Subcutaneous abdominal adipose tissue (tissue), 5 donors: ENCODE results near the gene KEAP1.
A peak's percentile ranks its signal among the peaks of the same experiment; 100 is the strongest.
"Not testable (repeated sequence)": the region's sequence is repeated elsewhere in the genome, so short reads cannot be mapped to it uniquely, and the experiment has no call there.

Source experiments
- H3K27ac ChIP-seq: one replicate; pipeline ENCODE4 v1.7.0; 2013; ENCODE audit warnings: low read depth, mild to moderate bottlenecking, inconsistent platforms, low read length, moderate library complexity
- H3K27me3 ChIP-seq, 5 donors: one replicate each; pipeline ENCODE4 v1.7.0; 2013; ENCODE audit warnings: low read length in 5 of 5, inconsistent platforms in 1 of 5; ENCODE audit not compliant: control insufficient read depth in 5 of 5, insufficient read depth in 4 of 5
- H3K36me3 ChIP-seq, 5 donors: one replicate each; pipeline ENCODE4 v1.7.0; 2013; ENCODE audit warnings: low read length in 5 of 5; ENCODE audit not compliant: control insufficient read depth in 5 of 5, insufficient read depth in 5 of 5
- H3K4me1 ChIP-seq, 5 donors: one replicate each; pipeline ENCODE4 v1.7.0; 2013; ENCODE audit warnings: low read length in 5 of 5, mild to moderate bottlenecking in 3 of 5, moderate library complexity in 1 of 5; ENCODE audit not compliant: control insufficient read depth in 5 of 5, insufficient read depth in 5 of 5
- H3K4me3 ChIP-seq, 5 donors: one replicate each; pipeline ENCODE4 v1.7.0; 2013; ENCODE audit warnings: low read length in 5 of 5, low read depth in 1 of 5
- H3K9ac ChIP-seq, 5 donors: one replicate each; pipeline ENCODE4 v1.7.0; 2013; ENCODE audit warnings: low read length in 5 of 5, mild to moderate bottlenecking in 4 of 5, moderate library complexity in 3 of 5
- H3K9me3 ChIP-seq, 5 donors: one replicate each; pipeline ENCODE4 v1.7.0; 2013; ENCODE audit warnings: low read length in 5 of 5; ENCODE audit not compliant: control insufficient read depth in 5 of 5
- donor health status: healthy.
- donor health status: healthy.
- donor health status: healthy.
- donor health status: healthy.
- donor health status: healthy.

KEAP1 gene

DNA sequence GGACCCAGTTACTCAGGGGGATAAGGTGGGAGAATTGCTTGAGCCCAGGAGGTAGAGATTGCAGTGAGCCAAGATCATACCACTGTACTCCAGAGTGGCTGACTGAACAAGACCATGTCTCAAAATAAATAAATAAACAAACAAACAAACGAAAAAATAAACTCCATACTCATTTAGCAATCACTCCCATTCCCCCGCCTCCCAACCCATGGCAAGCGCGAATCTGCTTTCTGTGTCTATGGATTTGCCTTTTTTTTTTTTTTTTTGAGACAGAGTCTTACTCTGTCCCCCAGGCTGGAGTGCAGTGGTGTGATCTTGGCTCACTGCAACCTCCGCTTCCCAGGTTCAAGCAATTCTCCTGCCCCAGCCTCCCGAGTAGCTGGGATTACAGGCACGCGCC, 23.7 kb upstream of the KEAP1 start:
- H3K4me1 ChIP-seq, H3K27me3 ChIP-seq, H3K9me3 ChIP-seq, H3K27ac ChIP-seq, H3K36me3 ChIP-seq, H3K9ac ChIP-seq, H3K4me3 ChIP-seq: not testable (repeated sequence)

DNA sequence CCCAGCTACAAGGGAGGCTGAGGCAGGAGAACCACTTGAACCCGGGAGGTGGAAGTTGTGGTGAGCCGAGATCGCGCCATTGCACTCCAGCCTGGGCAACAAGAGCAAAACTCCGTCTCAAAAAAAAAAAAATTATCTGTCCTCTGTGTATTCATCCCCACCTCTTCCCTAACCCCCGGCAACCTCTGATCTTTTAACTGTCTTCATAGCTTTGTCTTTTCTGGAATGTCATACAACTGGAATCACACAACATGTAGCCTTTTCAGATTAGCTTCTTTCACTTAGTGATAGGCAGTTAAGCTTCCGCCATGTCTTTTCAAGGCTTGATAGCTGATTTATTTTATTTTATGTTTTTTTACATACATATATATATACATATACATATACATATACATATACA, 22.5 kb upstream of the KEAP1 start:
- Histone ChIP-seq H3K4me1 (no peaks in the 10 kb centered on the region), H3K9me3 (no peaks in the 10 kb centered on the region), H3K4me3 (no peak overlapping the region), H3K9ac (no peak overlapping the region), H3K36me3 (no peaks in the 10 kb centered on the region), H3K27me3 (peaks cover 0 to 6% (median 0%) of the 10 kb centered on the region in 5 donors), H3K27ac (no peak overlapping the region)

DNA sequence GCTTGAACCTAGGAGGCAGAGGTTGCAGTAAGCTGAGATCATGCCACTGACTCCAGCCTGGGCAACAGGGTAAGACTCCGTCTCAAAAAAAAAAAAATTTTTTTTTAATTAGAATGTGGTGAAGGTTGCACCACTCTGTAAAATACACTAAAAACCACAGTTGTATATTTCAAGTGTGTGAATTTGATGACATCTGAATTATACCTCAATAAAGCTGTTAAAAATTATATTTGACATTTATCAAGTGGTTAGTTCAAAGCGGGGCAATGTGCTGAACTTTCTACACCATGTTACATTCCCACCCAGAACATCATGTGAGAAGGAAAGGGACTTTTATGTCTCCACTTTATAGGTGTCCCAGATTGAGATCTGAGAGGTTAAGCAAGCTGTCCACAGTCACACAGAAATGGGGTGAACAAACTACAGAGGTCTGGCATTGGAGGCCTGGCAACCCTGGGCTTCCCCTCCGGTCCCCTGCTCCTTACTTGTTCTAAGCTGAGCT, 20.0 kb upstream of the KEAP1 start:
- peaks cover 0 to 9% (median 7%) of the 10 kb centered on the region in 5 donors for H3K4me1 ChIP-seq

DNA sequence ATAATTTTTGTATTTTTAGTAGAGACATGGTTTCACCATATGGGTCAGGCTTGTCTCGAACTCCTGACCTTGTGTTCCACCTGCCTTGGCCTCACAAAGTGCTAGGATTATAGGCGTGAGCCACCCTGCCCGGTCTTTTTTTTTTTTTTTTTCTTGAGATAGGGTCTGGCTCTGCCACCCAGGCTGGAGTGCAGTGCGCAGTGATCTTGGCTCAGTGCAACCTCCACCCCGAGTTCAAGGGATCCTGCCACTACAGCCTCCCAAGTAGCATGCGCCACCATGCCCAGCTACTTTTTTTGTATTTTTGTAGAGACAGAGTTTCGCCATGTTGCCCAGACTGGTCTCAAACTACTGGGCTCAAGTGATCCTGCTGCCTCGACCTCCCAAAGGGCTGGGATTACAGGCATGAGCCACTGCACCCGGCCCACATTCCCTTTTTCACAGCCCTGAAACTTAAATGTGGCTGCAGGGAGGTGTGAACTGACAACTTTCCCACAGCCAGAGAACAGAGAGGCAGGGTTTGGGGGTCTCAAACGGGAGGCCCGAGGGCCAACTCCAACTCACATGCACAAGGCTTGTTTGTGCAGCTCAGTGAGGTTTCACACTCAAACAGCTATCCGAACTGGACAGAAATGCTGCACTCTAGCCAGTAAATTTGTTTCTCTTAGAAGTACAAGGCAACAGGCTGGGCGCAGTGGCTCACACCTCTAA, 18.5 kb upstream of the KEAP1 start:
- no peaks in the 10 kb centered on the region for H3K36me3 ChIP-seq
- H3K4me1 ChIP-seq = peaks cover 0 to 22% (median 20%) of the 10 kb centered on the region in 5 donors
- H3K9ac ChIP-seq = no peak overlapping the region
- peaks cover 17 to 37% (median 18%) of the 10 kb centered on the region in 5 donors for H3K27me3 ChIP-seq
- H3K27ac ChIP-seq = no peak overlapping the region
- no peaks in the 10 kb centered on the region for H3K9me3 ChIP-seq
- H3K4me3 ChIP-seq = no peak overlapping the region

More for the DNA sequence above, 20.0 kb upstream of the KEAP1 start:
- no peak overlapping the region for H3K27ac ChIP-seq
- H3K9me3 ChIP-seq = no peaks in the 10 kb centered on the region
- H3K9ac ChIP-seq = no peak overlapping the region
- no peaks in the 10 kb centered on the region for H3K36me3 ChIP-seq
- no peak overlapping the region for H3K4me3 ChIP-seq
- peaks cover 8 to 25% (median 15%) of the 10 kb centered on the region in 5 donors for H3K27me3 ChIP-seq

DNA sequence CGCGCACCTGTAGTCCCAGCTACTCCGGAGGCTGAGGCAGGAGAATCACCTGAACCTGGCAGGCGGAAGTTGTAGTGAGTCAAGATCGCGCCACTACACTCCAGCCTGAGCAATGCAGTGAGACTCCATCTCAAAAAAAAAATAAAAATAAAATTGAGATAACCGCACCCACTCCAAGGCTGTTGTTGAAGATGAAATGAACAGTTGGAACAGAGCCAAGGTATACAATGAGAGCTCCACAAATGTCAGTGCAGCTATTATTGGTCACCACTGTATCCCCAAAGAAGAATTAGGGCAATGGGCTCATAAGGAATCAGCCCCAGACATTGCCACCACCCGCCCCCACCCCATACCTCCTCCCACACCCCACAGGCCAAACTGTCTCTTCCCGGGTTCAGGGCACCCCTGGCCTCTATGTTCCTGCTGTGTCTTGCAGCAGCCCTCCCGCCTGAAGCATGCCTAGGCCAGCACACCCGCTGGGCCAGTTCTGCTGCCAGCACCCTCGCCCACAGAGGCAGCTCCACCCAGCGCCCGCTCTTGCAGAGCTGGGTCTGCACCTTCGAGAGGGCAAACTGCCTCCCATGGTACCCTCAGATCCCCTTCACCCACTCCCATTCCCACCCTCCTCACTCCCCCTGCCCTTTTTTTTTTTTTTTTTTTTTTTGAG, 17.6 kb upstream of the KEAP1 start:
- no peaks in the 10 kb centered on the region for H3K36me3 ChIP-seq
- peaks cover 17 to 43% (median 25%) of the 10 kb centered on the region in 5 donors for H3K27me3 ChIP-seq
- H3K27ac ChIP-seq = no peak overlapping the region
- H3K4me1 ChIP-seq = peaks cover 0 to 22% (median 20%) of the 10 kb centered on the region in 5 donors
- H3K4me3 ChIP-seq = no peak overlapping the region
- H3K9ac ChIP-seq = no peak overlapping the region
- no peaks in the 10 kb centered on the region for H3K9me3 ChIP-seq

DNA sequence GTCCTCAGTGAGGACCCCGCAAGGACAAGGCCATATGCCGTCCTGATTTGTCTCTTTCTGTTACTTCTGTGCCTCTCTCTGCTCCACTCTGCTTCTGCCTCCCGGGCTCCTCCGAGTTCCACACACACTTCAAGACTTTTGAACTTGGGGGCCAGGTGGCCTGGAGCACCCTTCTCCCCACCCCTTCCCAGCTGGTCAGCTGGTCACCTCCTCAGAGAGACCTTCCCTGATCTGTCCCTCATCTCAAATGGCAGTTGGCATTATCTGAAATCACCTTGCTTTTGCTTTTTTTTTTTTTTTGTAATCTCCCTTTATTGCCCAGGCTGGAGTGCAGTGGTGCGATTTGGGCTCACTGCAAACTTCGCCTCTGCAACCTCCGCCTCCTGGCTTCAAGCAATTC, 16.3 kb upstream of the KEAP1 start:
- H3K27me3 ChIP-seq = peaks cover 23 to 57% (median 37%) of the 10 kb centered on the region in 5 donors
- no peak overlapping the region for H3K9ac ChIP-seq
- no peak overlapping the region for H3K27ac ChIP-seq
- H3K9me3 ChIP-seq = no peaks in the 10 kb centered on the region
- H3K4me1 ChIP-seq = peaks cover 0 to 24% (median 20%) of the 10 kb centered on the region in 5 donors
- no peaks in the 10 kb centered on the region for H3K36me3 ChIP-seq
- H3K4me3 ChIP-seq = no peak overlapping the region

DNA sequence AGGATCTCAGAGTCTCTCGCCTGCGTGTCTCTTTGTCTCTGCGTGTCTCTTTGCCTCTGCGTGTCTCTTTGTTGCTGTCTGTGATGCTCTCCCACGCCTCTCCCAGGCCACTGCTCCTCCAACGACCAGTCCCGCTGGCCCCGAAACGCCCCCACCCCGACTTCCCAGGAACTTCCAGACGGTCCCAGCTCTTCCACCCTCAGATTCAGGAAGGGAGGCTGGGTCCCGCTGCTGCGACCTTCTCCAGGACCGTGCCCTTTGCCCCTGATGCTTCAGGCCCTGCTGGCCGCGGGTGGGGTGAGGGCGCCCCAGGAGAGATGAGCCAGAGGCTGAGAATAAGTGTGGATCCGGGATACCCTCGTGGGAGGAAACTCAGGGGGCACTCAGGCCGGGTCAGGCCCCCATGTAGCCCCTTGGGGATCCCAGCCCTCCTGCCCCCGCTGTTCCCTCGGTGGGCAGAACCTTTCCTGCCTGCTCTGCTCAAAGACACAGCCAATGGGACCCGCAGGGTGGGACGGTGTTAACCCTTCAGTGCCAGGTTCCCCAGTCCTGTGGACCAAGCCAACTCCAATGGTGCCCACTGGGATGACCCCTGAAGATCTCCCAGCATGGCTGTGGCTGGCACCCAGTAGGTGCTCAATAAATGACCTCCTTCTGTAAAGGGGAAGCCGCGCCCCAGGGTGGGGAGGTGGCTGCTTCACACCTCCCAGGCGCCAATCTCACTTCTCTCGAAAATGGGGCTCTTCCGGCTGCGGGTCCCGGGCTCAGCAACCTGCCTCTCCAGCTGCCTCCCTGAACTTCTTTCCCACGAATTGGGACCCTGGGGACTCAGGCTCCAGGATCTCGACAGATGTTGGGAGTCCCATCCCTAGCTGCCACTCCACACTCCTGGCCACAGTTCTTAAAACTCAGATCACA, 15.5 kb upstream of the KEAP1 start:
- Histone ChIP-seq H3K9ac (peak overlapping the region in 1 of 5 donors; percentile 37), H3K27ac (no peak overlapping the region)

DNA sequence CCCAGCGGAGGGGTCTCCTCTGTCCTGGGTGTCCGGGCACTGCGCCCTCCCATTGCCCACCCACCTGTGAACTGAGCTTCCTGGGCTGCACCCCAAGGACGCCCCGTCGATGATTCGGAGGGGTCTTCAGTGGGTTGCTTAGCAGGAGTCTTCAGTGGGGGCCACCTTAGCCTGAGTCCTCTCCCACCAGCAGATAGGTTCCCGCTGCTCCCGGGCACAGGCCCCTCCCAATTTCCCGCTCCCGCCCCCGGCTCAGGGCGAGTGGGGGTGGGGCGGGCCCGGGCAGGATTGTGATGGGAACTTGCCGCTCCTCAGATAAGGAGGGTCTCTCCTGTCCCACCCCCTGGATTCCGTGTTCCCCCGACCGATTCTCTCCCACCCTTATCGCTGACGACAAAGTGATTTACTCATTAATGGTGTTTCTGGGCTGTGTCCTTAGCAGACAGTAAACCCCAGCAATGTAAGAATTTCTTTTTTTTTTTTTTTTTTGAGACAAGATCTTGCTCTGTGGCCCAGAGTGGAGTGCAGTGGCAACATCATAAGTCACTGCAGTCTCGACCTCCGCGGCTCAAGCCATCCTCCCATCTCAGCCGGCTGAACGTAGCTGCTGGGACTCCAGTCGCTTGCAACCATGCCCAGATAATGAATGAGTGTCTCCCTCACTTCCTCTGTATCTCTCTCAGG, 14.7 kb upstream of the KEAP1 start:
- Histone ChIP-seq H3K27ac (no peak overlapping the region), H3K9ac (peak overlapping the region in 2 of 5 donors; percentile 30 to 37), H3K4me1 (peaks cover 0 to 31% (median 20%) of the 10 kb centered on the region in 5 donors), H3K36me3 (no peaks in the 10 kb centered on the region), H3K27me3 (peaks cover 36 to 70% (median 51%) of the 10 kb centered on the region in 5 donors), H3K4me3 (peak overlapping the region in 4 of 5 donors; percentile 35 to 56 (median 42)), H3K9me3 (no peaks in the 10 kb centered on the region)

More for the DNA sequence above, 15.5 kb upstream of the KEAP1 start:
- H3K36me3 ChIP-seq = no peaks in the 10 kb centered on the region
- peak overlapping the region in 1 of 5 donors; percentile 44 for H3K4me3 ChIP-seq
- H3K9me3 ChIP-seq = no peaks in the 10 kb centered on the region
- peaks cover 30 to 62% (median 44%) of the 10 kb centered on the region in 5 donors for H3K27me3 ChIP-seq
- peaks cover 0 to 31% (median 20%) of the 10 kb centered on the region in 5 donors for H3K4me1 ChIP-seq

DNA sequence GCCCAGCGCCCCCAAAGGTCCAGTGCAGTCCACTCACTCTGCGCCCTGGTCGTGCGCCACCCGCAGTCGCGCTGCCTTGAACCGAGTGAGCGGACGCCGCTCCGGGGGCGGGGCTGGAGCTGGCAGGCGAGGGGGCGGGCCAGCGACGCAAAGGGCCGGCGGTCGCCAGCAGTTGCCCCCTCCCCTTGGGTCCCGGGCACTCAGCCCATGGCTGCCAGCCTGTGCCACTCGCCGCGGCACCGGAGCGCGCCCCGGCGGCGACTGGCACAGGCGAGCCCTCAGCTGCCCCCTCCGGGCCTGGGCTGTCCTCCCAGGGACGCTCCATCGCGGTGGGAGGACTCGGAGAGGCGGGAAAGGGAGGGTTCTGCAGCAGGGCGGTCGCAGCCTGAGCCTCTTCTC, 14.2 kb upstream of the KEAP1 start, which contains the start of gene S1PR5:
Gene S1PR5, minus strand, starts transcription at position 87 of the 399 bp plus-strand sequence. CDS start 2,436 bp downstream, outside the sequence.
- peaks cover 36 to 71% (median 51%) of the 10 kb centered on the region in 5 donors for H3K27me3 ChIP-seq
- peak within 1 kb of the TSS in 2 of 5 donors; percentile 30 to 37 for H3K9ac ChIP-seq
- peaks cover 0 to 31% (median 20%) of the 10 kb centered on the region in 5 donors for H3K4me1 ChIP-seq
- no peaks in the 10 kb centered on the region for H3K9me3 ChIP-seq
- H3K36me3 ChIP-seq = no peaks in the 10 kb centered on the region
- H3K4me3 ChIP-seq = peak within 1 kb of the TSS in 4 of 5 donors; percentile 35 to 56 (median 42)
- no peak within 1 kb of the TSS for H3K27ac ChIP-seq
